IMR-90 (cell line): ENCODE data around the gene PRPH2. TPM values are rescaled to one million over a fixed set of nuclear protein-coding genes. Genes with fewer than 3 reads are reported as not detected.

Source experiments
- ATAC-seq: fragments of 200-7000 bp; cut with Tn5 transposase; 2 replicates; pipeline ENCODE4 v1.9.1; 2020; ENCODE audit warnings: low read depth, mild to moderate bottlenecking, moderate library complexity
- BruUV-seq: library from RNA; stranded (reverse); fragments of 400-500 nt; replicated peaks from 2 replicates; lab custom pipeline; 2021; lab: Mats Ljungman, UMichigan
- CTCF ChIA-PET: fragments of 300-600 bp; formaldehyde crosslinking; extraction: SDS; loops from one replicate; lab custom pipeline; 2021; ENCODE audit warnings: antibody characterized with exemption; lab: Yijun Ruan, JAX
- POLR2A ChIA-PET: fragments of 300-600 bp; sonication (Branson Sonifier 250); formaldehyde crosslinking; loops from one replicate; lab custom pipeline; 2022; ENCODE audit warnings: antibody characterized with exemption; ENCODE audit not compliant: unreplicated experiment; lab: Charles Lee
- DNase-seq: peaks from one replicate; pipeline ENCODE4 v3.0.0; 2013
- H2AFZ ChIP-seq: replicated peaks from 2 replicates; pipeline ENCODE3; 2013; ENCODE audit warnings: low read length, mild to moderate bottlenecking; ENCODE audit not compliant: poor library complexity
- H2AK5ac ChIP-seq: 2 replicates; pipeline ENCODE4 v1.6.1; 2013; ENCODE audit warnings: low read depth, low read length, inconsistent platforms
- H2AK9ac ChIP-seq: replicated peaks from 2 replicates; pipeline ENCODE3; 2013; ENCODE audit warnings: mild to moderate bottlenecking, low read depth, low read length, moderate library complexity; ENCODE audit not compliant: poor library complexity
- H2BK120ac ChIP-seq: 2 replicates; pipeline ENCODE4 v1.6.1; 2013; ENCODE audit warnings: low read depth, low read length, inconsistent platforms
- H2BK15ac ChIP-seq: 3 replicates; pipeline ENCODE4 v1.6.1; 2013; ENCODE audit warnings: low read depth, low read length, inconsistent platforms
- H2BK20ac ChIP-seq: 2 replicates; pipeline ENCODE4 v1.6.1; 2013; ENCODE audit warnings: low read depth, mild to moderate bottlenecking, inconsistent platforms, low read length, moderate library complexity
- H2BK5ac ChIP-seq: 2 replicates; pipeline ENCODE4 v1.6.1; 2013; ENCODE audit warnings: mild to moderate bottlenecking, low read depth, low read length, inconsistent platforms; ENCODE audit not compliant: poor library complexity, severe bottlenecking
- H3K14ac ChIP-seq: replicated peaks from 2 replicates; pipeline ENCODE4 v1.6.1; 2013; ENCODE audit warnings: low read depth, low read length, inconsistent platforms
- H3K18ac ChIP-seq: 2 replicates; pipeline ENCODE4 v1.6.1; 2013; ENCODE audit warnings: low read depth, low read length, control low read depth
- H3K23ac ChIP-seq: 2 replicates; pipeline ENCODE4 v1.6.1; 2013; ENCODE audit warnings: low read depth, low read length, inconsistent platforms
- H3K27ac ChIP-seq: 2 replicates; pipeline ENCODE4 v1.5.1; 2013; ENCODE audit warnings: mild to moderate bottlenecking, control low read depth, low read length; ENCODE audit not compliant: insufficient read depth
- H3K27me3 ChIP-seq: 2 replicates; pipeline ENCODE4 v1.6.1; 2013; ENCODE audit warnings: low read length; ENCODE audit not compliant: control insufficient read depth, insufficient read depth
- H3K36me3 ChIP-seq: 2 replicates; pipeline ENCODE4 v1.6.1; 2013; ENCODE audit warnings: low read length, mixed read lengths; ENCODE audit not compliant: control insufficient read depth, insufficient read depth
- H3K4ac ChIP-seq: 2 replicates; pipeline ENCODE4 v1.6.1; 2013; ENCODE audit warnings: low read depth, low read length, inconsistent platforms
- H3K4me1 ChIP-seq: 2 replicates; pipeline ENCODE4 v1.6.1; 2013; ENCODE audit warnings: low read length, mixed read lengths; ENCODE audit not compliant: control insufficient read depth, insufficient read depth
- H3K4me2 ChIP-seq: 2 replicates; pipeline ENCODE4 v1.6.1; 2013; ENCODE audit warnings: low read depth, mild to moderate bottlenecking, control low read depth, low read length, moderate library complexity
- H3K4me3 ChIP-seq: 2 replicates; pipeline ENCODE4 v1.5.1; 2013; ENCODE audit warnings: low read depth, mild to moderate bottlenecking, control low read depth, low read length, moderate library complexity; ENCODE audit not compliant: insufficient read depth
- H3K56ac ChIP-seq: 2 replicates; pipeline ENCODE4 v1.6.1; 2013; ENCODE audit warnings: low read length, inconsistent platforms; ENCODE audit not compliant: insufficient read depth; ENCODE audit errors: extremely low read depth
- H3K79me1 ChIP-seq, 2 experiments: 2 replicates each; pipeline ENCODE4 v1.6.1; 2013; ENCODE audit warnings: low read length in 2 of 2, inconsistent platforms in 1 of 2, low read depth in 1 of 2
- H3K9ac ChIP-seq: 2 replicates; pipeline ENCODE4 v1.6.1; 2013; ENCODE audit warnings: low read depth, low read length, control low read depth
- H3K9me1 ChIP-seq: 2 replicates; pipeline ENCODE4 v1.6.1; 2013; ENCODE audit warnings: low read length, inconsistent platforms; ENCODE audit not compliant: insufficient read depth
- H3K9me3 ChIP-seq: 2 replicates; pipeline ENCODE4 v1.6.1; 2013; ENCODE audit warnings: low read length; ENCODE audit not compliant: control insufficient read depth, insufficient read depth
- H4K20me1 ChIP-seq: 2 replicates; pipeline ENCODE4 v1.6.1; 2013; ENCODE audit warnings: low read length, inconsistent platforms; ENCODE audit not compliant: insufficient read depth
- H4K5ac ChIP-seq: 2 replicates; pipeline ENCODE4 v1.6.1; 2013; ENCODE audit warnings: mild to moderate bottlenecking, low read depth, low read length, control low read depth
- H4K8ac ChIP-seq, 2 experiments: 2 replicates each; pipeline ENCODE4 v1.6.1; 2013; ENCODE audit warnings: low read depth in 2 of 2, low read length in 2 of 2, control low read depth in 1 of 2, inconsistent platforms in 1 of 2
- H4K91ac ChIP-seq: 2 replicates; pipeline ENCODE4 v1.6.1; 2013; ENCODE audit warnings: low read depth, low read length, inconsistent platforms; ENCODE audit not compliant: insufficient read depth
- MAZ ChIP-seq: IDR thresholded peaks from 2 replicates; pipeline ENCODE4 v1.6.1; 2012; ENCODE audit warnings: low read depth, mild to moderate bottlenecking, low read length, improper control_type of control experiment, moderate library complexity, borderline replicate concordance
- NFE2L2 ChIP-seq: fragments of 150-350 bp; IDR thresholded peaks from 2 replicates; pipeline ENCODE4 v1.6.1; 2016; ENCODE audit warnings: low read depth, mild to moderate bottlenecking, low read length
- WGBS, 2 experiments: methylation state at CpG; one replicate each; pipeline versions ENCODE4 v1.1.5 to v1.1.7; 2013; ENCODE audit warnings: missing lambda C conversion rate in 2 of 2; ENCODE audit not compliant: insufficient read length in 1 of 2; ENCODE audit errors: extremely low coverage in 2 of 2; 5-methylcytosine and 5-hydroxymethylcytosine counted together
- dilution Hi-C: fragments of 300-500 bp; cut with HindIII; formaldehyde crosslinking; loops from one replicate; pipeline ENCODE4 v1.14.3; 2018; ENCODE audit warnings: low sequenced_read_pairs; ENCODE audit not compliant: unreplicated experiment
- in situ Hi-C: fragments of 300-500 bp; cut with MboI; formaldehyde crosslinking; loops from 3 replicates; pipeline ENCODE4 v1.14.3; 2019; ENCODE audit warnings: low sequenced_read_pairs, inconsistent platforms, mixed read lengths
- intact Hi-C: fragments of 100-400 bp; cut with micrococcal nuclease; formaldehyde crosslinking; loops from 2 replicates; pipeline ENCODE4 v1.10.0; 2022
- polyA plus RNA-seq, 3 experiments: library from polyadenylated mRNA; depleted of rRNA; stranded (reverse); fragments of >200 nt; gene quantifications; 2 replicates each; pipeline ENCODE4 v1.2.3, GENCODE V29; 2012; ENCODE audit warnings: low replicate concordance in 1 of 3
- total RNA-seq: library from RNA; depleted of rRNA; stranded (reverse); fragments of >200 nt; gene quantifications from 2 replicates; pipeline ENCODE4 v1.2.3, GENCODE V29; 2012

The PRPH2 gene
- total and polyA plus RNA-seq, 2 of the 4 experiments (the other 2 are of a cell fraction): 1.0 to 1.1 TPM

DNA sequence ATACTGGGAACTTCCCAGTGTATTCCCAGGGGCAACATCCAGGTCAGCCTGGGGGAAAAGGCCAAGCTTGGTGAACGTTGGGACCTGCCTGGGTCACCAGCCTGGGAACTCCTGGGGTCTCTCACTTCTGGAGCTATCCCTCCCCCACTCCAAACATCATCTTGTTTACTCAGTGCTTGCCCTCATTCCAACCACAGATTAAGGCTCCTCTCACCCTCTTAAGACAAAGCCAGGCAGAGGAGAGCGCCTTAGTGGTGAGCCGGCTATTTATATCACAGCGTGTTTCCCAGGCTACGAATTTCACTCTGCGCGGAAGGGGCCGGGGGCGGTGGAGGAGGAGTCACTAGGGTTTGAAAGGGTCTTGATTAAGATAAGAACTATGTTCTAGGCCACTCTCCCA is 12.1 kb downstream of the PRPH2 start:
- H3K4me2 ChIP-seq: no peak overlapping the region
- dilution Hi-C loops (no loop called here), intact Hi-C loops (no loop called here), in situ Hi-C loops (no loop called here)
- no peak overlapping the region for H2BK120ac ChIP-seq
- H3K36me3 ChIP-seq: no peaks in the 10 kb centered on the region
- no peaks in the 10 kb centered on the region for H3K4me1 ChIP-seq
- H3K27ac ChIP-seq: no peak overlapping the region
- H3K4me3 ChIP-seq: no peak overlapping the region
- H3K27me3 ChIP-seq: no peaks in the 10 kb centered on the region
- peak overlapping the region; percentile 23 for H2AFZ ChIP-seq
- no peak overlapping the region for H3K56ac ChIP-seq
- H2AK5ac ChIP-seq: no peak overlapping the region
- H4K91ac ChIP-seq: no peak overlapping the region
- no peaks in the 10 kb centered on the region for H4K20me1 ChIP-seq
- ChIA-PET POLR2A (no interaction called here), CTCF (no interaction called here)
- ATAC-seq: peak; percentile 76
- H3K18ac ChIP-seq: no peak overlapping the region
- H3K14ac ChIP-seq: no peak overlapping the region
- H3K9me1 ChIP-seq: peaks cover 6% of the 10 kb centered on the region; the same call in 1 of the 2 replicates
- peak overlapping the region; percentile 90 for H2AK9ac ChIP-seq
- no peak overlapping the region; a peak in 1 of 4 replicates for H4K8ac ChIP-seq
- 0% methylated on average over 1 of the region's 9 CpGs; no CpG with 5 or more reads in 1 of the 2 experiments for WGBS, 2 experiments
- H3K79me1 ChIP-seq: peaks cover 0 to 2% of the 10 kb centered on the region in 2 experiments; a peak in 1 of 4 replicates
- H3K4ac ChIP-seq: no peak overlapping the region
- H3K23ac ChIP-seq: no peak overlapping the region
- no TSS peak for BruUV-seq
- no peak overlapping the region for H3K9ac ChIP-seq
- TF ChIP-seq MAZ: peak; percentile 39; the same call in 1 of the 2 replicates
- no peak for TF ChIP-seq NFE2L2
- peak; percentile 61 for DNase-seq
- no peak overlapping the region for H4K5ac ChIP-seq
- no peak overlapping the region for H2BK5ac ChIP-seq
- peaks cover 9% of the 10 kb centered on the region for H3K9me3 ChIP-seq
- no peak overlapping the region for H2BK20ac ChIP-seq
- no peak overlapping the region for H2BK15ac ChIP-seq
